CD14-positive monocyte (primary cell): Measurements from ENCODE around the gene TMEM45A. TPM values are rescaled to one million over a fixed set of nuclear protein-coding genes. Genes with fewer than 3 reads are reported as not detected.
A peak's percentile ranks its signal among the peaks of the same experiment; 100 is the strongest.

ENCODE experiments used
- DNase-seq, 3 donors: peaks; one replicate each; pipeline ENCODE4 v3.0.0-alpha.2; 2011 to 2022
- H2AFZ ChIP-seq: 2 replicates; pipeline ENCODE4 v1.6.0; 2012; ENCODE audit warnings: mild to moderate bottlenecking, low read depth, low read length, inconsistent platforms; ENCODE audit not compliant: insufficient read depth, poor library complexity, severe bottlenecking
- H3K27ac ChIP-seq, 2 donors: 1 replicate in 1 of 2; 2 replicates in 1 of 2; pipeline ENCODE4 v1.5.1; 2012 to 2013; ENCODE audit warnings: low read length in 2 of 2, control low read depth in 1 of 2, inconsistent platforms in 1 of 2, low read depth in 1 of 2, mild to moderate bottlenecking in 1 of 2
- H3K27me3 ChIP-seq, 2 donors: one replicate each; pipeline versions ENCODE4 v1.6.0 to v1.6.1; 2011 to 2013; ENCODE audit warnings: low read length in 2 of 2; ENCODE audit not compliant: control insufficient read depth in 2 of 2, insufficient read depth in 2 of 2
- H3K36me3 ChIP-seq, 2 donors: replicated peaks in 1 of 2; 1 replicate in 1 of 2; 2 replicates in 1 of 2; pipeline versions ENCODE4 v1.5.1 to v1.6.1; 2012 to 2013; ENCODE audit warnings: low read length in 2 of 2, control low read depth in 1 of 2, inconsistent platforms in 1 of 2, mild to moderate bottlenecking in 1 of 2; ENCODE audit not compliant: insufficient read depth in 2 of 2, control insufficient read depth in 1 of 2
- H3K4me1 ChIP-seq, 2 donors: 1 replicate in 1 of 2; 2 replicates in 1 of 2; pipeline versions ENCODE4 v1.5.1 to v1.6.1; 2012 to 2013; ENCODE audit warnings: low read length in 2 of 2, control low read depth in 1 of 2, inconsistent platforms in 1 of 2, mild to moderate bottlenecking in 1 of 2, moderate library complexity in 1 of 2; ENCODE audit not compliant: insufficient read depth in 2 of 2, control insufficient read depth in 1 of 2
- H3K4me2 ChIP-seq: replicated peaks from 2 replicates; pipeline ENCODE3; 2012; ENCODE audit warnings: low read length, moderate library complexity, mild to moderate bottlenecking; ENCODE audit not compliant: poor library complexity, severe bottlenecking; ENCODE audit errors: extremely low read depth
- H3K4me3 ChIP-seq, 3 experiments: fragments of 200-600 bp in 1 of 3; sonication (generic) in 1 of 3; replicated peaks in 1 of 3; 1 replicate in 2 of 3; 2 replicates in 1 of 3; pipeline ENCODE4 v1.5.1; 2011 to 2013; ENCODE audit warnings: low read length in 3 of 3, mild to moderate bottlenecking in 3 of 3, control low read depth in 2 of 3, low read depth in 2 of 3, inconsistent platforms in 1 of 3, moderate library complexity in 1 of 3
- H3K79me2 ChIP-seq: 2 replicates; pipeline ENCODE4 v1.6.0; 2012; ENCODE audit warnings: mild to moderate bottlenecking, control low read depth, inconsistent platforms, low read length, moderate library complexity; ENCODE audit not compliant: insufficient read depth
- H3K9ac ChIP-seq: 2 replicates; pipeline ENCODE4 v1.6.0; 2017; ENCODE audit warnings: low read length, mild to moderate bottlenecking; ENCODE audit not compliant: insufficient read depth, poor library complexity, severe bottlenecking
- H3K9me3 ChIP-seq, 2 donors: replicated peaks in 1 of 2; 1 replicate in 1 of 2; 2 replicates in 1 of 2; pipeline versions ENCODE4 v1.5.1 to v1.6.1; 2012 to 2013; ENCODE audit warnings: low read length in 2 of 2, control low read depth in 1 of 2; ENCODE audit not compliant: control insufficient read depth in 1 of 2, insufficient read depth in 1 of 2
- H4K20me1 ChIP-seq: 2 replicates; pipeline ENCODE4 v1.6.0; 2012; ENCODE audit warnings: mild to moderate bottlenecking, low read length, control low read depth, moderate library complexity; ENCODE audit not compliant: insufficient read depth
- H3K27ac Mint-ChIP-seq, 7 donors: one replicate each; pipeline ENCODE4 v1.8.0; 2020; ENCODE audit warnings: mild to moderate bottlenecking in 7 of 7, mixed read lengths in 7 of 7, moderate library complexity in 6 of 7, inconsistent platforms in 2 of 7
- H3K27me3 Mint-ChIP-seq, 3 donors: one replicate each; pipeline ENCODE4 v1.8.0; 2021 to 2022; ENCODE audit warnings: low read depth in 3 of 3, mild to moderate bottlenecking in 3 of 3, mixed read lengths in 3 of 3, moderate library complexity in 3 of 3, inconsistent platforms in 1 of 3
- H3K36me3 Mint-ChIP-seq, 2 donors: one replicate each; pipeline ENCODE4 v1.8.0; 2020; ENCODE audit warnings: mixed read lengths in 2 of 2, inconsistent platforms in 1 of 2, mild to moderate bottlenecking in 1 of 2
- H3K4me1 Mint-ChIP-seq: one replicate; pipeline ENCODE4 v1.8.0; 2020; ENCODE audit warnings: mild to moderate bottlenecking, mixed read lengths
- H3K4me3 Mint-ChIP-seq, 2 donors: one replicate each; pipeline ENCODE4 v1.8.0; 2020; ENCODE audit warnings: mild to moderate bottlenecking in 2 of 2, mixed read lengths in 2 of 2, moderate library complexity in 1 of 2
- H3K9me3 Mint-ChIP-seq, 7 donors: one replicate each; pipeline ENCODE4 v1.8.0; 2020 to 2022; ENCODE audit warnings: mixed read lengths in 7 of 7, mild to moderate bottlenecking in 6 of 7, moderate library complexity in 6 of 7, inconsistent platforms in 2 of 7
- CTCF ChIP-seq: fragments of 200-600 bp; IDR thresholded peaks from one replicate; pipeline ENCODE4 v1.8.0; 2022; ENCODE audit warnings: antibody characterized with exemption, mild to moderate bottlenecking
- WGBS: methylation state at CpG from one replicate; pipeline ENCODE4 v1.1.5; 2013; ENCODE audit warnings: missing lambda C conversion rate; ENCODE audit not compliant: insufficient coverage; 5-methylcytosine and 5-hydroxymethylcytosine counted together
- intact Hi-C, 2 donors: fragments of 100-400 bp; cut with micrococcal nuclease; formaldehyde crosslinking; loops; one replicate each; pipeline versions ENCODE4 v1.15.0 to v1.15.1; 2023
- polyA plus RNA-seq, 3 donors: library from polyadenylated mRNA; depleted of rRNA in 1 of 3; unstranded in 2 of 3; stranded (reverse) in 1 of 3; fragments of 300-500 nt in 2 of 3; fragments of >200 nt in 1 of 3; fragmentation: Illumina TruSeq in 2 of 3; gene quantifications; 1 replicate in 2 of 3; 2 replicates in 1 of 3; pipeline ENCODE4 v1.2.3, GENCODE V29; 2012 to 2021

TMEM45A gene
- polyA plus RNA-seq, 3 donors: 0.03 to 1.5 (median 0.97) TPM

- H3K4me3 Mint-ChIP-seq: no peak overlapping the region
- H3K79me2 ChIP-seq: no peaks in the 10 kb centered on the region
- no peaks in the 10 kb centered on the region for H3K36me3 ChIP-seq
- no peak overlapping the region for H3K27ac Mint-ChIP-seq
- no peaks in the 10 kb centered on the region for H3K27me3 ChIP-seq
- H3K9ac ChIP-seq: no peak overlapping the region
- H3K4me1 ChIP-seq: no peaks in the 10 kb centered on the region
- peaks cover 0 to 4% (median 0%) of the 10 kb centered on the region in 7 donors for H3K9me3 Mint-ChIP-seq
- WGBS: 95% methylated on average over 2 of the region's 4 CpGs
- H4K20me1 ChIP-seq: no peaks in the 10 kb centered on the region
- no peak overlapping the region for H3K4me3 ChIP-seq
- H3K4me1 Mint-ChIP-seq: peaks cover 4% of the 10 kb centered on the region
- intact Hi-C loops: no loop called here
- no peaks in the 10 kb centered on the region for H3K36me3 Mint-ChIP-seq
- TF ChIP-seq CTCF: no peak
- no peak overlapping the region for H3K4me2 ChIP-seq
- no peak overlapping the region for H3K27ac ChIP-seq
- no peaks in the 10 kb centered on the region for H3K9me3 ChIP-seq
- H2AFZ ChIP-seq: no peak overlapping the region
- H3K27me3 Mint-ChIP-seq: peaks cover 0 to 2% (median 0%) of the 10 kb centered on the region in 3 donors
- no peak for DNase-seq
These were observed 37.7 kb upstream of the TMEM45A start for GRCh38 chr3:100454677-100455076.

GRCh38 chr3:100455841-100456550, 36.4 kb upstream of the TMEM45A start:
- peaks cover 4% of the 10 kb centered on the region for H3K4me1 Mint-ChIP-seq
- peaks cover 0 to 2% (median 0%) of the 10 kb centered on the region in 3 donors for H3K27me3 Mint-ChIP-seq
- no peak for TF ChIP-seq CTCF
- H3K27ac Mint-ChIP-seq: no peak overlapping the region
- H3K36me3 ChIP-seq: no peaks in the 10 kb centered on the region
- peak overlapping the region; percentile 30 for H2AFZ ChIP-seq
- intact Hi-C loops: no loop called here
- no peak overlapping the region for H3K4me2 ChIP-seq
- H3K9me3 ChIP-seq: no peaks in the 10 kb centered on the region
- 100% methylated on average over 1 of the region's 2 CpGs for WGBS
- no peak overlapping the region for H3K4me3 ChIP-seq
- no peaks in the 10 kb centered on the region for H3K36me3 Mint-ChIP-seq
- no peak overlapping the region for H3K4me3 Mint-ChIP-seq
- H3K79me2 ChIP-seq: no peaks in the 10 kb centered on the region
- no peaks in the 10 kb centered on the region for H3K27me3 ChIP-seq
- DNase-seq: no peak
- no peak overlapping the region for H3K27ac ChIP-seq
- H4K20me1 ChIP-seq: no peaks in the 10 kb centered on the region
- no peak overlapping the region for H3K9ac ChIP-seq
- peaks cover 0 to 4% (median 0%) of the 10 kb centered on the region in 7 donors for H3K9me3 Mint-ChIP-seq
- H3K4me1 ChIP-seq: no peaks in the 10 kb centered on the region
